ENCODE results near the gene CDK9.

DNA sequence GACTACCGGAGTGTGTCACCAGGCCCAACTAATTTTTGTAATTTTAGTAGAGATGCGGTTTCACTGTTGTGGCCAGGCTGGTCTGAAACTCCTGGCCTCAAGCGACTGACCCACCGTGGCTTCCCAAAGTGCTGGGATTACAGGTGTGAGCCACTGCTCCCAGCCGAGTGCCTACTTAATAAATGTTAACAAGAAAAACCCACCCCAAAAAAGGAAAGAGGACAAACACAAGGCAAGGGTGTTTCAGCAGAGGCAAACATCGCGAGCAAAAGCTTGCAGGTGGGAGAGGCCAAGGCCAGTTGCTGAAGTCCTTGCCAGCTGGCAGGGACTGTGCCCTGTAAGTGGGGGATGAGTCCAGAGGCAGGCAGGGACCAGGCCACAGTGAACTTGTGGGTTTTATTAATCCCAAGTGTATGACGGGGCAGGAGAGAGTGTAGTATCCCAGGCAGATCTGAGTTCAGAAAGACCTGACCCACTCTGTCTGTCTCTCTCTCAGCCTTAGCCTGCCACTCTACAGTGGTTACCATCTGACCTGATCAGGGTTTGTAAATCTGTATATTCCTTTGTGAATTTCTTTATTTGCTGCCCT lies 10.5 kb downstream of the CDK9 start:
- TF ChIP-seq POLR2A (IDR thresholded peaks at IDR 0.05; ENCODE audit: low read depth), result no peak
- TF ChIP-seq, protein P1, sequence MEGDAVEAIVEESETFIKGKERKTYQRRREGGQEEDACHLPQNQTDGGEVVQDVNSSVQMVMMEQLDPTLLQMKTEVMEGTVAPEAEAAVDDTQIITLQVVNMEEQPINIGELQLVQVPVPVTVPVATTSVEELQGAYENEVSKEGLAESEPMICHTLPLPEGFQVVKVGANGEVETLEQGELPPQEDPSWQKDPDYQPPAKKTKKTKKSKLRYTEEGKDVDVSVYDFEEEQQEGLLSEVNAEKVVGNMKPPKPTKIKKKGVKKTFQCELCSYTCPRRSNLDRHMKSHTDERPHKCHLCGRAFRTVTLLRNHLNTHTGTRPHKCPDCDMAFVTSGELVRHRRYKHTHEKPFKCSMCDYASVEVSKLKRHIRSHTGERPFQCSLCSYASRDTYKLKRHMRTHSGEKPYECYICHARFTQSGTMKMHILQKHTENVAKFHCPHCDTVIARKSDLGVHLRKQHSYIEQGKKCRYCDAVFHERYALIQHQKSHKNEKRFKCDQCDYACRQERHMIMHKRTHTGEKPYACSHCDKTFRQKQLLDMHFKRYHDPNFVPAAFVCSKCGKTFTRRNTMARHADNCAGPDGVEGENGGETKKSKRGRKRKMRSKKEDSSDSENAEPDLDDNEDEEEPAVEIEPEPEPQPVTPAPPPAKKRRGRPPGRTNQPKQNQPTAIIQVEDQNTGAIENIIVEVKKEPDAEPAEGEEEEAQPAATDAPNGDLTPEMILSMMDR (IDR thresholded peaks at IDR 0.05), result no peak

Data from esophagus muscularis mucosa (tissue), 3 donors.